A673 (cell line): ENCODE results near the gene CSF2. TPM values are rescaled to one million over a fixed set of nuclear protein-coding genes. Genes with fewer than 3 reads are reported as not detected.

ENCODE experiments used
- BruUV-seq: library from RNA; stranded (reverse); fragments of 400-500 nt; replicated peaks from 2 replicates; lab custom pipeline; 2021; lab: Mats Ljungman, UMichigan
- CTCF ChIA-PET: fragments of 300-600 bp; sonication (Branson Sonifier 250); formaldehyde crosslinking; loops from one replicate; lab custom pipeline; 2022; ENCODE audit warnings: antibody characterized with exemption; lab: Charles Lee
- POLR2A ChIA-PET: fragments of 300-600 bp; sonication (Branson Sonifier 250); formaldehyde crosslinking; loops from one replicate; lab custom pipeline; 2022; ENCODE audit warnings: antibody characterized with exemption; ENCODE audit not compliant: low non-redundant PET; lab: Charles Lee
- DNase-seq: peaks from one replicate; pipeline ENCODE4 v3.0.0-alpha.2; 2015; ENCODE audit warnings: low spot score
- H3K27ac ChIP-seq: fragments of 200-600 bp; sonication (generic); 2 replicates; pipeline ENCODE4 v1.5.1; 2016; ENCODE audit warnings: mixed run types, low read depth, mild to moderate bottlenecking, mixed read lengths, antibody characterized with exemption, low read length; ENCODE audit not compliant: poor library complexity, severe bottlenecking
- H3K27me3 ChIP-seq: fragments of 200-600 bp; sonication (generic); replicated peaks from 2 replicates; pipeline ENCODE4 v1.6.1; 2017; ENCODE audit warnings: mixed run types, low read depth, mild to moderate bottlenecking, mixed read lengths, antibody characterized with exemption, low read length; ENCODE audit not compliant: insufficient read depth, poor library complexity
- H3K36me3 ChIP-seq: fragments of 200-600 bp; sonication (generic); 2 replicates; pipeline ENCODE4 v1.6.1; 2016; ENCODE audit warnings: mixed run types, mild to moderate bottlenecking, mixed read lengths, antibody characterized with exemption, low read length; ENCODE audit not compliant: insufficient read depth, poor library complexity, severe bottlenecking
- H3K4me1 ChIP-seq: fragments of 200-600 bp; sonication (generic); 2 replicates; pipeline ENCODE4 v1.6.1; 2017; ENCODE audit warnings: mixed run types, mild to moderate bottlenecking, mixed read lengths, antibody characterized with exemption, low read length; ENCODE audit not compliant: insufficient read depth, poor library complexity, severe bottlenecking
- H3K4me3 ChIP-seq: fragments of 200-600 bp; sonication (generic); 2 replicates; pipeline ENCODE4 v1.5.1; 2016; ENCODE audit warnings: low read depth, mixed run types, mild to moderate bottlenecking, mixed read lengths, low read length; ENCODE audit not compliant: poor library complexity, severe bottlenecking
- H3K9me3 ChIP-seq: fragments of 200-600 bp; sonication (generic); 2 replicates; pipeline ENCODE4 v1.6.1; 2016; ENCODE audit warnings: mixed run types, low read depth, mild to moderate bottlenecking, mixed read lengths, antibody characterized with exemption, low read length; ENCODE audit not compliant: poor library complexity, severe bottlenecking
- EZH2 ChIP-seq: fragments of 200-600 bp; sonication (generic); IDR thresholded peaks from 2 replicates; pipeline ENCODE4 v1.6.1; 2017; ENCODE audit warnings: borderline replicate concordance, low read depth, mild to moderate bottlenecking, mixed read lengths, antibody characterized with exemption, low read length; ENCODE audit not compliant: poor library complexity, severe bottlenecking
- intact Hi-C: fragments of 100-400 bp; cut with micrococcal nuclease; formaldehyde crosslinking; loops from one replicate; pipeline ENCODE4 v1.10.0; 2022; ENCODE audit not compliant: unreplicated experiment
- total RNA-seq: library from RNA; stranded (reverse); gene quantifications from 2 replicates; pipeline ENCODE4 v1.2.3, GENCODE V29; 2021
- TF ChIP-seq, protein P1 (sequence below): fragments of 300-800, 200-600 bp; sonication (generic); conservative IDR thresholded peaks from 2 replicates; pipeline ENCODE4 v1.5.1; 2017; ENCODE audit warnings: low read depth, mild to moderate bottlenecking, antibody characterized with exemption, low read length, moderate library complexity, mixed read lengths

The CSF2 gene
- total RNA-seq, 1 experiment from 2014 or later: not detected

- BruUV-seq: no TSS peak
- CTCF ChIA-PET: interaction anchor here (0.8 to 0.9 kb wide), 2 partner anchors 25 to 150 kb away, joined by 3 read pairs; no protein-coding TSS in a partner anchor
- no peak for DNase-seq
- TF ChIP-seq EZH2: no peak
- TF ChIP-seq, protein P1, sequence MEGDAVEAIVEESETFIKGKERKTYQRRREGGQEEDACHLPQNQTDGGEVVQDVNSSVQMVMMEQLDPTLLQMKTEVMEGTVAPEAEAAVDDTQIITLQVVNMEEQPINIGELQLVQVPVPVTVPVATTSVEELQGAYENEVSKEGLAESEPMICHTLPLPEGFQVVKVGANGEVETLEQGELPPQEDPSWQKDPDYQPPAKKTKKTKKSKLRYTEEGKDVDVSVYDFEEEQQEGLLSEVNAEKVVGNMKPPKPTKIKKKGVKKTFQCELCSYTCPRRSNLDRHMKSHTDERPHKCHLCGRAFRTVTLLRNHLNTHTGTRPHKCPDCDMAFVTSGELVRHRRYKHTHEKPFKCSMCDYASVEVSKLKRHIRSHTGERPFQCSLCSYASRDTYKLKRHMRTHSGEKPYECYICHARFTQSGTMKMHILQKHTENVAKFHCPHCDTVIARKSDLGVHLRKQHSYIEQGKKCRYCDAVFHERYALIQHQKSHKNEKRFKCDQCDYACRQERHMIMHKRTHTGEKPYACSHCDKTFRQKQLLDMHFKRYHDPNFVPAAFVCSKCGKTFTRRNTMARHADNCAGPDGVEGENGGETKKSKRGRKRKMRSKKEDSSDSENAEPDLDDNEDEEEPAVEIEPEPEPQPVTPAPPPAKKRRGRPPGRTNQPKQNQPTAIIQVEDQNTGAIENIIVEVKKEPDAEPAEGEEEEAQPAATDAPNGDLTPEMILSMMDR: no peak
- POLR2A ChIA-PET: no interaction called here
- no peaks in the 10 kb centered on the region for H3K9me3 ChIP-seq
- intact Hi-C loops: no loop called here
- no peaks in the 10 kb centered on the region for H3K36me3 ChIP-seq
- H3K4me3 ChIP-seq: no peak overlapping the region
- no peaks in the 10 kb centered on the region for H3K27me3 ChIP-seq
- no peak overlapping the region for H3K27ac ChIP-seq
- no peaks in the 10 kb centered on the region for H3K4me1 ChIP-seq
Measured at GRCh38 chr5:132087661-132088060, 14.1 kb downstream of the CSF2 start.

GRCh38 chr5:132089363-132089762, 15.8 kb downstream of the CSF2 start:
- no peak overlapping the region for H3K27ac ChIP-seq
- intact Hi-C loops: no loop called here
- no peak for DNase-seq
- no peaks in the 10 kb centered on the region for H3K9me3 ChIP-seq
- no peak for TF ChIP-seq EZH2
- TF ChIP-seq, protein P1: no peak
- H3K4me1 ChIP-seq: no peaks in the 10 kb centered on the region
- ChIA-PET POLR2A (no interaction called here), CTCF (no interaction called here)
- BruUV-seq: no TSS peak
- H3K36me3 ChIP-seq: no peaks in the 10 kb centered on the region
- H3K4me3 ChIP-seq: no peak overlapping the region
- no peaks in the 10 kb centered on the region for H3K27me3 ChIP-seq

DNA sequence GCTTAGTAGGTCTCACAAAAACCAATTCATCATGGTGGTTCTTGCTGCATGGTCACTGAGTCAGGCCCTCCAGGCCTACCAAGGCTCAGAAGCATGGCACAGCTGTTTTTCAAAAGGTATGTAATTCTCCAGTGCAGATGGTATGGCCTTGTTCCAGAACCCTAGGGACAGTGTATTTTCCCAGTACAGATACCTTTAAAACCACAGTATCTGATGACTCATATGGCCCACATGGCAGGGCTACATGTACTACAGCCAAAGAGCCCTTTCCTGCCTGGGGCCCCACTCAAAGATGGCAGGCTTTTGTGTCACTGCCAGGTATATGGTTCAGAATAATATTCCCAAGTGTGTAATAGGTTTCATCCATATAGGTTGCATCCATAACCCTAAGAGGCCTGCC, 16.5 kb downstream of the CSF2 start:
- Histone ChIP-seq H3K36me3 (no peaks in the 10 kb centered on the region), H3K4me3 (no peak overlapping the region), H3K4me1 (no peaks in the 10 kb centered on the region), H3K9me3 (no peaks in the 10 kb centered on the region), H3K27ac (no peak overlapping the region), H3K27me3 (no peaks in the 10 kb centered on the region)
- no TSS peak for BruUV-seq
- no peak for DNase-seq
- CTCF ChIA-PET: no interaction called here
- POLR2A ChIA-PET: no interaction called here
- TF ChIP-seq EZH2: no peak
- intact Hi-C loops: no loop called here

- ChIA-PET CTCF (no interaction called here), POLR2A (no interaction called here)
- no TSS peak for BruUV-seq
- no peaks in the 10 kb centered on the region for H3K27me3 ChIP-seq
- TF ChIP-seq, protein P1: no peak
- TF ChIP-seq EZH2: no peak
- H3K9me3 ChIP-seq: no peaks in the 10 kb centered on the region
- no peaks in the 10 kb centered on the region for H3K36me3 ChIP-seq
- H3K4me3 ChIP-seq: no peak overlapping the region
- H3K4me1 ChIP-seq: no peaks in the 10 kb centered on the region
- H3K27ac ChIP-seq: no peak overlapping the region
- intact Hi-C loops: no loop called here
- no peak for DNase-seq
Measured at GRCh38 chr5:132093271-132093670, 19.7 kb downstream of the CSF2 start.
